Tibial artery (tissue), 4 donors: ENCODE data around the gene LHX5.

ENCODE experiments used
- DNase-seq, 2 donors: peaks; one replicate each; pipeline ENCODE4 v3.0.0-alpha.2; 2019
- H3K27ac ChIP-seq, 2 donors: fragments of 200-600 bp; sonication (generic) in 1 of 2; 1 replicate in 1 of 2; 2 replicates in 1 of 2; pipeline ENCODE4 v1.5.1; 2018 to 2019; ENCODE audit warnings: mild to moderate bottlenecking in 1 of 2
- H3K27me3 ChIP-seq, 2 donors: fragments of 200-600 bp; sonication (generic) in 1 of 2; one replicate each; pipeline versions ENCODE4 v1.5.1 to v1.6.0; 2016 to 2019
- H3K36me3 ChIP-seq, 3 donors: fragments of 200-600 bp; sonication (generic) in 2 of 3; one replicate each; pipeline ENCODE4 v1.5.1; 2016 to 2019; ENCODE audit warnings: mild to moderate bottlenecking in 2 of 3
- H3K4me1 ChIP-seq, 4 donors: fragments of 200-600 bp; sonication (generic) in 2 of 4; 1 replicate in 3 of 4; 2 replicates in 1 of 4; pipeline ENCODE4 v1.5.1; 2016 to 2019
- H3K4me3 ChIP-seq, 2 donors: fragments of 200-600 bp; sonication (generic) in 1 of 2; 1 replicate in 1 of 2; 2 replicates in 1 of 2; pipeline ENCODE4 v1.5.1; 2018 to 2019; ENCODE audit warnings: mild to moderate bottlenecking in 2 of 2
- H3K9me3 ChIP-seq, 3 donors: fragments of 200-600 bp; sonication (generic) in 1 of 3; one replicate each; pipeline ENCODE4 v1.5.1; 2016 to 2019
- CTCF ChIP-seq, 2 experiments: fragments of 200-600 bp in 1 of 2; fragments of 450-650 bp in 1 of 2; IDR thresholded peaks; one replicate each; pipeline ENCODE4 v1.5.1; 2017 to 2019; ENCODE audit warnings: antibody characterized with exemption in 2 of 2, mild to moderate bottlenecking in 1 of 2, moderate library complexity in 1 of 2
- intact Hi-C: fragments of 100-400 bp; cut with DNase I; formaldehyde crosslinking; loops from one replicate; pipeline ENCODE4 v1.15.0; 2023; ENCODE audit warnings: low total_unique reads

The LHX5 gene

GRCh38 chr12:113473400-113473799 lies 1.7 kb upstream of the LHX5 start:
- Histone ChIP-seq H3K27me3 (peaks cover 0 to 98% of the 10 kb centered on the region in 2 donors), H3K4me3 (no peak overlapping the region), H3K4me1 (peaks cover 0 to 12% (median 7%) of the 10 kb centered on the region in 4 donors), H3K9me3 (no peaks in the 10 kb centered on the region), H3K27ac (no peak overlapping the region), H3K36me3 (no peaks in the 10 kb centered on the region)
- DNase-seq = no peak
- no peak for TF ChIP-seq CTCF (IDR thresholded peaks at IDR 0.05)
- intact Hi-C loops = no loop called here

GRCh38 chr12:113472191-113473121 lies 785 bp upstream of the LHX5 start:
- Histone ChIP-seq H3K27me3 (peaks cover 0 to 98% of the 10 kb centered on the region in 2 donors), H3K36me3 (no peaks in the 10 kb centered on the region), H3K9me3 (no peaks in the 10 kb centered on the region), H3K4me1 (peaks cover 0 to 21% (median 15%) of the 10 kb centered on the region in 4 donors), H3K27ac (no peak overlapping the region), H3K4me3 (no peak overlapping the region)
- no peak for DNase-seq
- TF ChIP-seq CTCF (IDR thresholded peaks at IDR 0.05) = no peak
- intact Hi-C loops = no loop called here

- peaks cover 0 to 32% (median 24%) of the 10 kb centered on the region in 4 donors for H3K4me1 ChIP-seq
- H3K27me3 ChIP-seq = peaks cover 4 to 100% of the 10 kb centered on the region in 2 donors
- TF ChIP-seq CTCF (IDR thresholded peaks at IDR 0.05) = no peak
- H3K27ac ChIP-seq = no peak overlapping the region
- no peaks in the 10 kb centered on the region for H3K9me3 ChIP-seq
- intact Hi-C loops = no loop called here
- DNase-seq = no peak
- H3K36me3 ChIP-seq = no peaks in the 10 kb centered on the region
- no peak overlapping the region for H3K4me3 ChIP-seq
Measured at GRCh38 chr12:113470871-113471618, 626 bp downstream of the LHX5 start.

- H3K9me3 ChIP-seq = no peaks in the 10 kb centered on the region
- no peak for DNase-seq
- no peak overlapping the region for H3K27ac ChIP-seq
- TF ChIP-seq CTCF (IDR thresholded peaks at IDR 0.05) = no peak
- H3K4me1 ChIP-seq = peaks cover 0 to 41% (median 30%) of the 10 kb centered on the region in 4 donors
- no peaks in the 10 kb centered on the region for H3K36me3 ChIP-seq
- intact Hi-C loops = loop anchor here (5.0 kb wide), 1 partner anchor 442 kb away; no protein-coding TSS in a partner anchor
- H3K27me3 ChIP-seq = peaks cover 8 to 100% of the 10 kb centered on the region in 2 donors
- no peak overlapping the region for H3K4me3 ChIP-seq
Measured at GRCh38 chr12:113469949-113470743, 1.5 kb downstream of the LHX5 start.
